Measurements from ENCODE around the gene RAB44.

DNA sequence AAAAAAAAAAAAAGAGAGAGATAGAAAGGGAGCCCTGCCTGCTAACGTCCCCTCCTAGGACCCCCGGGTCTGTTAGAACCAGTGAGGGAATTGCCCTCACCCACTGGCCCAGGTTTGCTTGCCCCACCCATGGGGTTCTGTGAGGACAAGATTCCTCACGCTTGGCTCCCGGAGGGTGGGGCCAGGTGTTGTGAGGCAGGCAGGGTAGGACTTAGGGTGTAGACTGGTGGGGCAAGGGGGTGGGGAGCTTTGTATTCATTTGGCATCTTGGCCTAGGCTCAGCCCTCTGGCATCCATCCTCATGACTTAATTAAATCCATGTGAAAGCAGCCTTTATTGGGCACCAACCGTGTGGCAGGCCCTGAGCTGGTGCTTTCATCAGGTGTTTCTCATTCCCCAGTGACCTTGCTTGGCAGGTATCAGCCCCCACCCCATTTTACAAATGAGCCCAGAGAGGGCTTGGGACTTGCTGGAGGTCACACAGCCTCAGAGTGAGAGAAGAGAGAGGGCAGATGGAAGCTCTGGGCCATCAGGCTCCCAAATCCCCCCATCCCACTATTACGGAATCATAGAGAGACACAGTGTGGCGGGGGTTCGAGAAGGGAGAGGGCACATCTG is 19.0 kb downstream of the RAB44 start:
- TF ChIP-seq, protein P1, sequence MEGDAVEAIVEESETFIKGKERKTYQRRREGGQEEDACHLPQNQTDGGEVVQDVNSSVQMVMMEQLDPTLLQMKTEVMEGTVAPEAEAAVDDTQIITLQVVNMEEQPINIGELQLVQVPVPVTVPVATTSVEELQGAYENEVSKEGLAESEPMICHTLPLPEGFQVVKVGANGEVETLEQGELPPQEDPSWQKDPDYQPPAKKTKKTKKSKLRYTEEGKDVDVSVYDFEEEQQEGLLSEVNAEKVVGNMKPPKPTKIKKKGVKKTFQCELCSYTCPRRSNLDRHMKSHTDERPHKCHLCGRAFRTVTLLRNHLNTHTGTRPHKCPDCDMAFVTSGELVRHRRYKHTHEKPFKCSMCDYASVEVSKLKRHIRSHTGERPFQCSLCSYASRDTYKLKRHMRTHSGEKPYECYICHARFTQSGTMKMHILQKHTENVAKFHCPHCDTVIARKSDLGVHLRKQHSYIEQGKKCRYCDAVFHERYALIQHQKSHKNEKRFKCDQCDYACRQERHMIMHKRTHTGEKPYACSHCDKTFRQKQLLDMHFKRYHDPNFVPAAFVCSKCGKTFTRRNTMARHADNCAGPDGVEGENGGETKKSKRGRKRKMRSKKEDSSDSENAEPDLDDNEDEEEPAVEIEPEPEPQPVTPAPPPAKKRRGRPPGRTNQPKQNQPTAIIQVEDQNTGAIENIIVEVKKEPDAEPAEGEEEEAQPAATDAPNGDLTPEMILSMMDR (IDR thresholded peaks at IDR 0.05; ENCODE audit: insufficient read depth, low read depth, low read length): no peak
- TF ChIP-seq EZH2 (IDR thresholded peaks at IDR 0.05; ENCODE audit: insufficient read depth, low read length): no peak

Measured in astrocyte (in vitro differentiated cells and primary cell).